ENCODE data around the gene ZNF618. TPM values are rescaled to one million over a fixed set of nuclear protein-coding genes. Genes with fewer than 3 reads are reported as not detected.

ZNF618 gene
- total RNA-seq, 2 experiments from 2014 or later = not detected

- Histone ChIP-seq H4K20me1 (ENCODE audit: insufficient read depth, low read length) (no peaks in the 10 kb centered on the region), H3K9me3 (ENCODE audit: low read length) (no peaks in the 10 kb centered on the region), H3K36me3 (ENCODE audit: insufficient read depth, low read length) (no peaks in the 10 kb centered on the region), H3K4me3 (ENCODE audit: low read depth, low read length, poor library complexity, severe bottlenecking) (no peak overlapping the region), H2AFZ (ENCODE audit: low read length) (no peak overlapping the region), H3K4me1 (ENCODE audit: insufficient read depth, low read length, poor library complexity, severe bottlenecking) (no peaks in the 10 kb centered on the region), H3K4me2 (ENCODE audit: low read length) (no peak overlapping the region), H3K9me2 (ENCODE audit: insufficient read depth, low read length) (no peaks in the 10 kb centered on the region), H3K79me2 (ENCODE audit: insufficient read depth, low read depth, low read length) (no peaks in the 10 kb centered on the region), H3K27ac (ENCODE audit: low read depth, low read length, poor library complexity, severe bottlenecking) (no peak overlapping the region)
- POLR2A ChIA-PET = no interaction called here
- intact Hi-C loops (cut with micrococcal nuclease; ENCODE audit: unreplicated experiment) = no loop called here
- no TSS peak for BruUV-seq (replicated peaks)
- TF ChIP-seq EZH2phosphoT487 (IDR thresholded peaks at IDR 0.05; ENCODE audit: borderline replicate concordance, low read depth, low read length) = no peak
- TF ChIP-seq, protein P1, sequence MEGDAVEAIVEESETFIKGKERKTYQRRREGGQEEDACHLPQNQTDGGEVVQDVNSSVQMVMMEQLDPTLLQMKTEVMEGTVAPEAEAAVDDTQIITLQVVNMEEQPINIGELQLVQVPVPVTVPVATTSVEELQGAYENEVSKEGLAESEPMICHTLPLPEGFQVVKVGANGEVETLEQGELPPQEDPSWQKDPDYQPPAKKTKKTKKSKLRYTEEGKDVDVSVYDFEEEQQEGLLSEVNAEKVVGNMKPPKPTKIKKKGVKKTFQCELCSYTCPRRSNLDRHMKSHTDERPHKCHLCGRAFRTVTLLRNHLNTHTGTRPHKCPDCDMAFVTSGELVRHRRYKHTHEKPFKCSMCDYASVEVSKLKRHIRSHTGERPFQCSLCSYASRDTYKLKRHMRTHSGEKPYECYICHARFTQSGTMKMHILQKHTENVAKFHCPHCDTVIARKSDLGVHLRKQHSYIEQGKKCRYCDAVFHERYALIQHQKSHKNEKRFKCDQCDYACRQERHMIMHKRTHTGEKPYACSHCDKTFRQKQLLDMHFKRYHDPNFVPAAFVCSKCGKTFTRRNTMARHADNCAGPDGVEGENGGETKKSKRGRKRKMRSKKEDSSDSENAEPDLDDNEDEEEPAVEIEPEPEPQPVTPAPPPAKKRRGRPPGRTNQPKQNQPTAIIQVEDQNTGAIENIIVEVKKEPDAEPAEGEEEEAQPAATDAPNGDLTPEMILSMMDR (conservative IDR thresholded peaks at IDR 0.05; ENCODE audit: low read length) = no peak
- CTCF ChIA-PET (ENCODE audit: unreplicated experiment) = no interaction called here
- no peak for DNase-seq (ENCODE audit: low spot score)
These were observed 132.0 kb downstream of the ZNF618 start for GRCh38 chr9:114007991-114008666.

DNA sequence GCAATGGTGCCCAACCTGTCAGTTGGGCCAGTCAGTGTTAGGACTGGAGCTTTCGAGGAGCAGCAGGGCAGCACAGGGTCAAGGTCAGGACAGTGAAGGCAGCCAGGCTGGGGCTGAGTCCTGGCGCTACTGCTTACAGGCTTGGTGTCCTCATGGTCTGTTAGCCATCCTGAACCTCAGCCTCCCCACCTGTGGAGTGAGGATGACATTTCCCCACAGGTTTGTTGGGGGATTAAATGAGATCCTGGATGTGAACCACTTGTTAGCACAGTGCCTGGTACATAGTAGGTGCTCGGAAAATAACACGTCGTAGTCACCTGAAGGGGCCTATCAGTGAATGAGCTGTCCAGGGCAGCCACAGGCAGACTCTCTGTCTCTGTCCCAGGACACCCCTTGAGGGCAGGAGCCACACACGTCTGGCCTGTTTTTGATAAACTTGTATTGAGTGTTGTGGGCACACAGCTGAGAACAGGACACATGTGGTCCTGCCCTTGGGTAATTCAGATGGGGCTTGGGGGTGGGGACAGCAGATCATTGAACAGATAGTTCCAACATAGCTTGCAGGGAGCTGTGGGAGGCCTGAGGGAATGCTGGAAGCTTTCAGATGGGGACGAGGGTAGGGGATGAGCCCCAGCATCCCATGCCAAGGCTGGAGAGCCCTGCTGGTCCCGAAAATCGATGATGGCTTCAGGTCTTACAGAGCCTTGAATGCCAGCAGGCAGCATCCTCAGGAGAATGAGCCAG lies 132.7 kb downstream of the ZNF618 start:
- H3K9me3 ChIP-seq (ENCODE audit: low read length) = no peaks in the 10 kb centered on the region
- intact Hi-C loops (cut with micrococcal nuclease; ENCODE audit: unreplicated experiment) = no loop called here
- no peaks in the 10 kb centered on the region for H4K20me1 ChIP-seq (ENCODE audit: insufficient read depth, low read length)
- H3K27ac ChIP-seq (ENCODE audit: low read depth, low read length, poor library complexity, severe bottlenecking) = no peak overlapping the region
- no peak for DNase-seq (ENCODE audit: low spot score)
- BruUV-seq (replicated peaks) = no TSS peak
- TF ChIP-seq EZH2phosphoT487 (IDR thresholded peaks at IDR 0.05; ENCODE audit: borderline replicate concordance, low read depth, low read length) = no peak
- TF ChIP-seq, protein P1 (conservative IDR thresholded peaks at IDR 0.05; ENCODE audit: low read length) = no peak
- H3K4me2 ChIP-seq (ENCODE audit: low read length) = no peak overlapping the region
- H3K9me2 ChIP-seq (ENCODE audit: insufficient read depth, low read length) = no peaks in the 10 kb centered on the region
- no peak overlapping the region for H2AFZ ChIP-seq (ENCODE audit: low read length)
- H3K79me2 ChIP-seq (ENCODE audit: insufficient read depth, low read depth, low read length) = no peaks in the 10 kb centered on the region
- no peaks in the 10 kb centered on the region for H3K4me1 ChIP-seq (ENCODE audit: insufficient read depth, low read length, poor library complexity, severe bottlenecking)
- ChIA-PET CTCF (ENCODE audit: unreplicated experiment) (no interaction called here), POLR2A (no interaction called here)
- H3K4me3 ChIP-seq (ENCODE audit: low read depth, low read length, poor library complexity, severe bottlenecking) = no peak overlapping the region
- H3K36me3 ChIP-seq (ENCODE audit: insufficient read depth, low read length) = no peaks in the 10 kb centered on the region

DNA sequence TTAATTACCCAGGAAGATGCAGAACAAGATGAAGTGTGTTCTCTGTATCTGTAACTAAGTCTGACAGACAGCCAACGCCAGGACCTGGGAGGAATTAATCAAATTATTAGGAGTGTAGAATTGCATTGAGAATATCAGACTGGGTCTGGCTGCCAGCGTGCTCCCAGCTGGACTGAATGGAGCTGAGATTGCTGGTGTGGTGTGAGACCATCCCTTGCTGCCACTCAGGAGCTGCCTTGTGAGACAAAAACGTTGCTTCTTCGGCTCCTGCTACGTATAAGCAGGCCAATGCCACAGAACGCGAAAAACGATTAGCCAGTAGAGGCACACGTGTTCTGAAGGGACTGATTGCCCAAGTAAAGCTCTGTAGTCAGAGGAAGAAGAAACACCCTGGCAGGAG lies 135.2 kb downstream of the ZNF618 start:
- Histone ChIP-seq H3K36me3 (ENCODE audit: insufficient read depth, low read length) (no peaks in the 10 kb centered on the region), H4K20me1 (ENCODE audit: insufficient read depth, low read length) (no peaks in the 10 kb centered on the region), H3K4me1 (ENCODE audit: insufficient read depth, low read length, poor library complexity, severe bottlenecking) (no peaks in the 10 kb centered on the region), H3K9me3 (ENCODE audit: low read length) (no peaks in the 10 kb centered on the region), H3K27ac (ENCODE audit: low read depth, low read length, poor library complexity, severe bottlenecking) (no peak overlapping the region), H2AFZ (ENCODE audit: low read length) (no peak overlapping the region), H3K4me2 (ENCODE audit: low read length) (no peak overlapping the region), H3K79me2 (ENCODE audit: insufficient read depth, low read depth, low read length) (no peaks in the 10 kb centered on the region), H3K9me2 (ENCODE audit: insufficient read depth, low read length) (no peaks in the 10 kb centered on the region), H3K4me3 (ENCODE audit: low read depth, low read length, poor library complexity, severe bottlenecking) (no peak overlapping the region)
- DNase-seq (ENCODE audit: low spot score) = no peak
- no TSS peak for BruUV-seq (replicated peaks)
- intact Hi-C loops (cut with micrococcal nuclease; ENCODE audit: unreplicated experiment) = no loop called here
- ChIA-PET CTCF (ENCODE audit: unreplicated experiment) (no interaction called here), POLR2A (no interaction called here)
- TF ChIP-seq, protein P1 (conservative IDR thresholded peaks at IDR 0.05; ENCODE audit: low read length) = no peak
- TF ChIP-seq EZH2phosphoT487 (IDR thresholded peaks at IDR 0.05; ENCODE audit: borderline replicate concordance, low read depth, low read length) = no peak
